ENCODE results near the gene ZNF467. TPM values are rescaled to one million over a fixed set of nuclear protein-coding genes. Genes with fewer than 3 reads are reported as not detected.

ZNF467 gene
- total and polyA plus RNA-seq, 4 experiments from 2014 or later = 1.2 to 3.9 (median 2.5) TPM

- no peaks in the 10 kb centered on the region for H3K4me1 Mint-ChIP-seq
- ChIA-PET CTCF (ENCODE audit: partially characterized antibody) (interaction anchor here (2.1 kb wide), 1 partner anchor 11 kb away, joined by 7 read pairs; no protein-coding TSS in a partner anchor), POLR2A (ENCODE audit: partially characterized antibody) (no interaction called here)
- H3K36me3 Mint-ChIP-seq = no peaks in the 10 kb centered on the region
- Histone ChIP-seq H3K4me1 (ENCODE audit: insufficient read depth, low read length) (no peaks in the 10 kb centered on the region), H3K27me3 (ENCODE audit: insufficient read depth, low read length) (no peaks in the 10 kb centered on the region), H3K36me3 (ENCODE audit: insufficient read depth, low read length) (no peaks in the 10 kb centered on the region), H3K27ac (ENCODE audit: low read depth, low read length) (no peak overlapping the region), H3K4me3 (ENCODE audit: low read length in 2 of 2) (no peak overlapping the region), H3K9me3 (ENCODE audit: control insufficient read depth in 1 of 2, low read length in 2 of 2) (no peaks in the 10 kb centered on the region)
- intact Hi-C loops (cut with micrococcal nuclease) = no loop called here
- no peaks in the 10 kb centered on the region for H3K27me3 Mint-ChIP-seq
- no peak overlapping the region for H3K4me3 Mint-ChIP-seq
- DNase-seq = no peak
- no peaks in the 10 kb centered on the region for H3K9me3 Mint-ChIP-seq
- H3K27ac Mint-ChIP-seq = no peak overlapping the region
Measured at GRCh38 chr7:149818536-149818840, 45.1 kb upstream of the ZNF467 start.

GRCh38 chr7:149817836-149818535 lies 44.6 kb upstream of the ZNF467 start:
- H3K4me1 ChIP-seq (ENCODE audit: insufficient read depth, low read length) = no peaks in the 10 kb centered on the region
- Mint-ChIP-seq H3K9me3 (no peaks in the 10 kb centered on the region), H3K4me1 (no peaks in the 10 kb centered on the region), H3K27me3 (no peaks in the 10 kb centered on the region), H3K4me3 (no peak overlapping the region), H3K36me3 (no peaks in the 10 kb centered on the region), H3K27ac (no peak overlapping the region)
- DNase-seq = no peak
- H3K27me3 ChIP-seq (ENCODE audit: insufficient read depth, low read length) = no peaks in the 10 kb centered on the region
- H3K9me3 ChIP-seq (ENCODE audit: control insufficient read depth in 1 of 2, low read length in 2 of 2) = no peaks in the 10 kb centered on the region
- no peaks in the 10 kb centered on the region for H3K36me3 ChIP-seq (ENCODE audit: insufficient read depth, low read length)
- intact Hi-C loops (cut with micrococcal nuclease) = no loop called here
- ChIA-PET POLR2A (ENCODE audit: partially characterized antibody) (no interaction called here), CTCF (ENCODE audit: partially characterized antibody) (interaction anchor here (2.1 kb wide), 1 partner anchor 11 kb away, joined by 7 read pairs; no protein-coding TSS in a partner anchor)
- no peak overlapping the region for H3K27ac ChIP-seq (ENCODE audit: low read depth, low read length)
- H3K4me3 ChIP-seq (ENCODE audit: low read length in 2 of 2) = no peak overlapping the region

GRCh38 chr7:149817301-149817771 lies 43.9 kb upstream of the ZNF467 start:
- Histone ChIP-seq H3K27me3 (ENCODE audit: insufficient read depth, low read length) (no peaks in the 10 kb centered on the region), H3K9me3 (ENCODE audit: control insufficient read depth in 1 of 2, low read length in 2 of 2) (no peaks in the 10 kb centered on the region), H3K4me1 (ENCODE audit: insufficient read depth, low read length) (no peaks in the 10 kb centered on the region), H3K36me3 (ENCODE audit: insufficient read depth, low read length) (no peaks in the 10 kb centered on the region), H3K4me3 (ENCODE audit: low read length in 2 of 2) (no peak overlapping the region), H3K27ac (ENCODE audit: low read depth, low read length) (no peak overlapping the region)
- H3K27ac Mint-ChIP-seq = no peak overlapping the region
- H3K27me3 Mint-ChIP-seq = no peaks in the 10 kb centered on the region
- H3K36me3 Mint-ChIP-seq = no peaks in the 10 kb centered on the region
- ChIA-PET POLR2A (ENCODE audit: partially characterized antibody) (no interaction called here), CTCF (ENCODE audit: partially characterized antibody) (interaction anchor here (2.1 kb wide), 1 partner anchor 10 kb away, joined by 7 read pairs; no protein-coding TSS in a partner anchor)
- no peak for DNase-seq
- H3K4me3 Mint-ChIP-seq = no peak overlapping the region
- H3K4me1 Mint-ChIP-seq = no peaks in the 10 kb centered on the region
- intact Hi-C loops (cut with micrococcal nuclease) = no loop called here
- no peaks in the 10 kb centered on the region for H3K9me3 Mint-ChIP-seq

GRCh38 chr7:149816794-149817193 lies 43.4 kb upstream of the ZNF467 start:
- CTCF ChIA-PET (ENCODE audit: partially characterized antibody) = interaction anchor here (2.1 kb wide), 1 partner anchor 9 kb away, joined by 7 read pairs; no protein-coding TSS in a partner anchor
- intact Hi-C loops (cut with micrococcal nuclease) = no loop called here

GRCh38 chr7:149816267-149816751 lies 42.9 kb upstream of the ZNF467 start:
- H3K9me3 Mint-ChIP-seq = no peaks in the 10 kb centered on the region
- no peak for DNase-seq
- no peaks in the 10 kb centered on the region for H3K27me3 ChIP-seq (ENCODE audit: insufficient read depth, low read length)
- H3K27me3 Mint-ChIP-seq = no peaks in the 10 kb centered on the region
- H3K36me3 Mint-ChIP-seq = no peaks in the 10 kb centered on the region
- ChIA-PET CTCF (ENCODE audit: partially characterized antibody) (no interaction called here), POLR2A (ENCODE audit: partially characterized antibody) (no interaction called here)
- no peaks in the 10 kb centered on the region for H3K36me3 ChIP-seq (ENCODE audit: insufficient read depth, low read length)
- H3K27ac Mint-ChIP-seq = no peak overlapping the region
- intact Hi-C loops (cut with micrococcal nuclease) = no loop called here
- H3K9me3 ChIP-seq (ENCODE audit: control insufficient read depth in 1 of 2, low read length in 2 of 2) = no peaks in the 10 kb centered on the region
- H3K4me1 ChIP-seq (ENCODE audit: insufficient read depth, low read length) = no peaks in the 10 kb centered on the region
- H3K4me3 ChIP-seq (ENCODE audit: low read length in 2 of 2) = no peak overlapping the region
- no peaks in the 10 kb centered on the region for H3K4me1 Mint-ChIP-seq
- no peak overlapping the region for H3K4me3 Mint-ChIP-seq
- H3K27ac ChIP-seq (ENCODE audit: low read depth, low read length) = no peak overlapping the region

More at GRCh38 chr7:149816794-149817193, 43.4 kb upstream of the ZNF467 start:
- Histone ChIP-seq H3K4me1 (ENCODE audit: insufficient read depth, low read length) (no peaks in the 10 kb centered on the region), H3K9me3 (ENCODE audit: control insufficient read depth in 1 of 2, low read length in 2 of 2) (no peaks in the 10 kb centered on the region), H3K36me3 (ENCODE audit: insufficient read depth, low read length) (no peaks in the 10 kb centered on the region), H3K27me3 (ENCODE audit: insufficient read depth, low read length) (no peaks in the 10 kb centered on the region), H3K27ac (ENCODE audit: low read depth, low read length) (no peak overlapping the region), H3K4me3 (ENCODE audit: low read length in 2 of 2) (no peak overlapping the region)
- Mint-ChIP-seq H3K4me1 (no peaks in the 10 kb centered on the region), H3K36me3 (no peaks in the 10 kb centered on the region), H3K27ac (no peak overlapping the region), H3K27me3 (no peaks in the 10 kb centered on the region), H3K9me3 (no peaks in the 10 kb centered on the region), H3K4me3 (no peak overlapping the region)
- POLR2A ChIA-PET (ENCODE audit: partially characterized antibody) = no interaction called here
- DNase-seq = no peak

GRCh38 chr7:149815661-149816266 lies 42.4 kb upstream of the ZNF467 start:
- Mint-ChIP-seq H3K4me3 (no peak overlapping the region), H3K4me1 (no peaks in the 10 kb centered on the region), H3K27me3 (no peaks in the 10 kb centered on the region), H3K9me3 (no peaks in the 10 kb centered on the region), H3K36me3 (no peaks in the 10 kb centered on the region), H3K27ac (no peak overlapping the region)
- Histone ChIP-seq H3K4me1 (ENCODE audit: insufficient read depth, low read length) (no peaks in the 10 kb centered on the region), H3K36me3 (ENCODE audit: insufficient read depth, low read length) (no peaks in the 10 kb centered on the region), H3K4me3 (ENCODE audit: low read length in 2 of 2) (no peak overlapping the region), H3K9me3 (ENCODE audit: control insufficient read depth in 1 of 2, low read length in 2 of 2) (no peaks in the 10 kb centered on the region), H3K27me3 (ENCODE audit: insufficient read depth, low read length) (no peaks in the 10 kb centered on the region), H3K27ac (ENCODE audit: low read depth, low read length) (no peak overlapping the region)
- POLR2A ChIA-PET (ENCODE audit: partially characterized antibody) = no interaction called here
- intact Hi-C loops (cut with micrococcal nuclease) = no loop called here
- DNase-seq = no peak
- CTCF ChIA-PET (ENCODE audit: partially characterized antibody) = no interaction called here

- ChIA-PET POLR2A (ENCODE audit: partially characterized antibody) (no interaction called here), CTCF (ENCODE audit: partially characterized antibody) (no interaction called here)
- Histone ChIP-seq H3K4me3 (ENCODE audit: low read length in 2 of 2) (no peak overlapping the region), H3K27me3 (ENCODE audit: insufficient read depth, low read length) (no peaks in the 10 kb centered on the region), H3K36me3 (ENCODE audit: insufficient read depth, low read length) (no peaks in the 10 kb centered on the region), H3K4me1 (ENCODE audit: insufficient read depth, low read length) (no peaks in the 10 kb centered on the region), H3K27ac (ENCODE audit: low read depth, low read length) (no peak overlapping the region), H3K9me3 (ENCODE audit: control insufficient read depth in 1 of 2, low read length in 2 of 2) (no peaks in the 10 kb centered on the region)
- Mint-ChIP-seq H3K9me3 (no peaks in the 10 kb centered on the region), H3K27me3 (no peaks in the 10 kb centered on the region), H3K27ac (no peak overlapping the region), H3K4me1 (no peaks in the 10 kb centered on the region), H3K4me3 (no peak overlapping the region), H3K36me3 (no peaks in the 10 kb centered on the region)
- intact Hi-C loops (cut with micrococcal nuclease) = no loop called here
- DNase-seq = no peak
Measured at GRCh38 chr7:149815121-149815520, 41.7 kb upstream of the ZNF467 start.
